DOHH2 (cell line): ENCODE measurements around the gene PI4K2A.
"Not testable (repeated sequence)": the region's sequence is repeated elsewhere in the genome, so short reads cannot be mapped to it uniquely, and the experiment has no call there.

ENCODE experiments used
- H3F3A ChIP-seq: fragments of 200-600 bp; sonication (generic), shearing (Covaris generic); 2 replicates; pipeline ENCODE4 v1.6.0; 2016; ENCODE audit warnings: antibody characterized with exemption, mild to moderate bottlenecking; ENCODE audit not compliant: control insufficient read depth, insufficient read depth
- H3K27ac ChIP-seq: fragments of 200-600 bp; sonication (generic); 2 replicates; pipeline ENCODE4 v1.5.1; 2014; ENCODE audit warnings: low read depth, mild to moderate bottlenecking, low read length, moderate library complexity
- H3K27me3 ChIP-seq: fragments of 200-600 bp; sonication (generic); 2 replicates; pipeline ENCODE4 v1.6.1; 2014; ENCODE audit warnings: mild to moderate bottlenecking, low read length, mixed read lengths; ENCODE audit not compliant: control insufficient read depth
- H3K36me3 ChIP-seq: fragments of 200-600 bp; sonication (generic); 2 replicates; pipeline ENCODE4 v1.6.1; 2014; ENCODE audit warnings: mild to moderate bottlenecking, low read length, moderate library complexity, mixed read lengths; ENCODE audit not compliant: control insufficient read depth
- H3K4me1 ChIP-seq: fragments of 200-600 bp; sonication (generic); 2 replicates; pipeline ENCODE4 v1.6.1; 2014; ENCODE audit warnings: mild to moderate bottlenecking, low read length, mixed read lengths; ENCODE audit not compliant: control insufficient read depth
- H3K4me2 ChIP-seq: fragments of 200-600 bp; sonication (generic); 2 replicates; pipeline ENCODE4 v1.6.0; 2014; ENCODE audit warnings: mild to moderate bottlenecking, low read length, moderate library complexity
- H3K4me3 ChIP-seq: fragments of 200-600 bp; sonication (generic); 2 replicates; pipeline ENCODE4 v1.5.1; 2014; ENCODE audit warnings: mild to moderate bottlenecking, low read length, mixed read lengths
- H3K79me2 ChIP-seq: fragments of 200-600 bp; sonication (generic); 2 replicates; pipeline ENCODE4 v1.6.1; 2014; ENCODE audit warnings: mild to moderate bottlenecking, low read length, mixed read lengths; ENCODE audit not compliant: control insufficient read depth
- H3K9me2 ChIP-seq: fragments of 200-600 bp; sonication (generic); replicated peaks from 2 replicates; pipeline ENCODE4 v1.6.1; 2014; ENCODE audit warnings: mild to moderate bottlenecking, low read length, mixed read lengths; ENCODE audit not compliant: control insufficient read depth
- H3K9me3 ChIP-seq: fragments of 200-600 bp; sonication (generic); 2 replicates; pipeline ENCODE4 v1.6.1; 2014; ENCODE audit warnings: antibody characterized with exemption, low read length, mixed read lengths; ENCODE audit not compliant: control insufficient read depth, insufficient read depth
- H4K20me1 ChIP-seq: fragments of 200-600 bp; sonication (generic); 2 replicates; pipeline ENCODE4 v1.6.0; 2014; ENCODE audit warnings: low read depth, mild to moderate bottlenecking, antibody characterized with exemption, low read length, moderate library complexity; ENCODE audit not compliant: control insufficient read depth, insufficient read depth
- EZH2phosphoT487 ChIP-seq: fragments of 200-600 bp; sonication (generic); IDR thresholded peaks from 2 replicates; pipeline ENCODE4 v1.6.1; 2017; ENCODE audit warnings: borderline replicate concordance, mild to moderate bottlenecking, antibody characterized with exemption, low read length, moderate library complexity, mixed read lengths
- TF ChIP-seq, protein P1 (sequence below): fragments of 200-600 bp; sonication (generic); IDR thresholded peaks from one replicate; pipeline ENCODE4 v1.5.1; 2014; ENCODE audit warnings: antibody characterized with exemption, mild to moderate bottlenecking, low read depth, low read length; ENCODE audit not compliant: poor library complexity, severe bottlenecking

Gene PI4K2A

GRCh38 chr10:97648562-97649404, 8.3 kb downstream of the PI4K2A start:
- H3K79me2 ChIP-seq = peaks cover 17% of the 10 kb centered on the region

GRCh38 chr10:97649405-97649750, 8.9 kb downstream of the PI4K2A start:
- Histone ChIP-seq H3K36me3 (peaks cover 34% of the 10 kb centered on the region), H3K79me2 (peaks cover 17% of the 10 kb centered on the region), H3K4me2 (0 out of 2 replicates have a peak overlapping the region, but pooled peaks have one; percentile 26), H3K4me1 (peaks cover 11% of the 10 kb centered on the region)
- H3K9me3 ChIP-seq, H3K9me2 ChIP-seq, H3K4me3 ChIP-seq, H3F3A ChIP-seq, H4K20me1 ChIP-seq, H3K27me3 ChIP-seq, H3K27ac ChIP-seq: not testable (repeated sequence)

More at GRCh38 chr10:97648562-97649404, 8.3 kb downstream of the PI4K2A start:
- Histone ChIP-seq H3K36me3 (peaks cover 31% of the 10 kb centered on the region), H3K4me3 (no peak overlapping the region), H3K9me3 (no peaks in the 10 kb centered on the region), H3K27me3 (no peaks in the 10 kb centered on the region), H3K27ac (no peak overlapping the region), H3K4me1 (peaks cover 11% of the 10 kb centered on the region), H3K9me2 (no peaks in the 10 kb centered on the region), H3K4me2 (peak overlapping the region; percentile 26), H4K20me1 (no peaks in the 10 kb centered on the region), H3F3A (no peaks in the 10 kb centered on the region)
- TF ChIP-seq, protein P1, sequence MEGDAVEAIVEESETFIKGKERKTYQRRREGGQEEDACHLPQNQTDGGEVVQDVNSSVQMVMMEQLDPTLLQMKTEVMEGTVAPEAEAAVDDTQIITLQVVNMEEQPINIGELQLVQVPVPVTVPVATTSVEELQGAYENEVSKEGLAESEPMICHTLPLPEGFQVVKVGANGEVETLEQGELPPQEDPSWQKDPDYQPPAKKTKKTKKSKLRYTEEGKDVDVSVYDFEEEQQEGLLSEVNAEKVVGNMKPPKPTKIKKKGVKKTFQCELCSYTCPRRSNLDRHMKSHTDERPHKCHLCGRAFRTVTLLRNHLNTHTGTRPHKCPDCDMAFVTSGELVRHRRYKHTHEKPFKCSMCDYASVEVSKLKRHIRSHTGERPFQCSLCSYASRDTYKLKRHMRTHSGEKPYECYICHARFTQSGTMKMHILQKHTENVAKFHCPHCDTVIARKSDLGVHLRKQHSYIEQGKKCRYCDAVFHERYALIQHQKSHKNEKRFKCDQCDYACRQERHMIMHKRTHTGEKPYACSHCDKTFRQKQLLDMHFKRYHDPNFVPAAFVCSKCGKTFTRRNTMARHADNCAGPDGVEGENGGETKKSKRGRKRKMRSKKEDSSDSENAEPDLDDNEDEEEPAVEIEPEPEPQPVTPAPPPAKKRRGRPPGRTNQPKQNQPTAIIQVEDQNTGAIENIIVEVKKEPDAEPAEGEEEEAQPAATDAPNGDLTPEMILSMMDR = no peak
- no peak for TF ChIP-seq EZH2phosphoT487

GRCh38 chr10:97650726-97651125, 10.3 kb downstream of the PI4K2A start:
- no peaks in the 10 kb centered on the region for H3K9me2 ChIP-seq
- TF ChIP-seq EZH2phosphoT487 = no peak
- TF ChIP-seq, protein P1 = no peak
- H3F3A ChIP-seq = no peaks in the 10 kb centered on the region
- no peaks in the 10 kb centered on the region for H3K27me3 ChIP-seq
- H3K79me2 ChIP-seq = peaks cover 16% of the 10 kb centered on the region
- no peak overlapping the region for H3K27ac ChIP-seq
- peaks cover 34% of the 10 kb centered on the region for H3K36me3 ChIP-seq
- H3K9me3 ChIP-seq = no peaks in the 10 kb centered on the region
- H3K4me2 ChIP-seq = no peak overlapping the region
- H4K20me1 ChIP-seq = no peaks in the 10 kb centered on the region
- peaks cover 11% of the 10 kb centered on the region for H3K4me1 ChIP-seq
- no peak overlapping the region for H3K4me3 ChIP-seq

GRCh38 chr10:97651773-97652172, 11.3 kb downstream of the PI4K2A start:
- H3K27me3 ChIP-seq = no peaks in the 10 kb centered on the region
- peaks cover 15% of the 10 kb centered on the region for H3K79me2 ChIP-seq
- H4K20me1 ChIP-seq = no peaks in the 10 kb centered on the region
- no peak overlapping the region for H3K4me3 ChIP-seq
- H3K4me1 ChIP-seq = peaks cover 11% of the 10 kb centered on the region
- H3F3A ChIP-seq = no peaks in the 10 kb centered on the region
- H3K27ac ChIP-seq = no peak overlapping the region
- peaks cover 44% of the 10 kb centered on the region for H3K36me3 ChIP-seq
- no peaks in the 10 kb centered on the region for H3K9me3 ChIP-seq
- H3K9me2 ChIP-seq = no peaks in the 10 kb centered on the region
- no peak for TF ChIP-seq EZH2phosphoT487
- TF ChIP-seq, protein P1 = no peak
- no peak overlapping the region for H3K4me2 ChIP-seq
